ENCODE data around the gene CAMKK2.

GRCh38 chr12:121326996-121327674 lies 30.6 kb upstream of the CAMKK2 start:
- TF ChIP-seq POLR2A (IDR thresholded peaks at IDR 0.05; ENCODE audit: low read depth, low read length) (no peak), TAF1 (IDR thresholded peaks at IDR 0.05; ENCODE audit: low read depth, low read length) (no peak)
